ENCODE measurements around the gene MUC5AC. TPM values are rescaled to one million over a fixed set of nuclear protein-coding genes. Genes with fewer than 3 reads are reported as not detected.
A peak's percentile ranks its signal among the peaks of the same experiment; 100 is the strongest.

MUC5AC gene
- total and polyA plus RNA-seq, 2 of the 13 experiments (the other 11 are each of a cell fraction or from before 2014, with no cell fraction given) = under 0.01 TPM; not detected in 1

DNA sequence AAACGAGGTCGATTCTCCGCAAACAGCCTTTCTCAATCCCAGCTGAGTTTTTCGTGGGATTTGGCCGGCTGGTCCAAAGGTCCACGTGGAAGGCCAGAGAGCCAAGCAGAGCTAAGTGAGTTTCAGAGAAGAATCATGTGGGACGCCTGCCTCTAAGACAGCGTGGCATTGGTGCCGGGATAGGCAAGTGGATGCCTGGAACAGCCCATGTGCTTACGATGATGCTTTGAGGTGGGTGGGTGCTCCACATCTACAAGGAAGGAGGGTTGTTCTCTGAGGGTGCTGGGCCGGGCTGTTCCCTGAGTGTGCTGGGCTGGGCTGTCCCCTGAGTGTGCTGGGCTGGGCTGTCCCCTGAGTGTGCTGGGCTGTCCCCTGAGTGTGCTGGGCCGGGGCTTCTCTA is 41.6 kb upstream of the MUC5AC start:
- Histone ChIP-seq H3K27me3 (ENCODE audit: control insufficient read depth in 1 of 2, insufficient read depth in 2 of 2, low read length in 2 of 2) (peaks cover 10 to 38% of the 10 kb centered on the region in 2 experiments; a peak in 4 of 5 replicates), H3K4me3 (replicated peaks in 1 of 3; ENCODE audit: insufficient read depth in 1 of 3, low read depth in 2 of 3, low read length in 3 of 3) (no peak overlapping the region), H3K4me1 (ENCODE audit: insufficient read depth, low read length) (no peaks in the 10 kb centered on the region), H3K9me3 (ENCODE audit: low read length) (no peaks in the 10 kb centered on the region), H3K9ac (ENCODE audit: insufficient read depth, low read depth, low read length) (no peak overlapping the region), H2AFZ (ENCODE audit: low read length) (no peak overlapping the region), H3K27ac (ENCODE audit: extremely low read length, insufficient read depth, low read length) (no peak overlapping the region), H3K4me2 (ENCODE audit: low read depth, low read length) (no peak overlapping the region), H4K20me1 (ENCODE audit: insufficient read depth, low read length) (no peaks in the 10 kb centered on the region), H3K36me3 (replicated peaks in 1 of 2; ENCODE audit: control insufficient read depth in 1 of 2, insufficient read depth in 2 of 2, low read length in 2 of 2) (no peaks in the 10 kb centered on the region), H3K79me2 (ENCODE audit: insufficient read depth, low read length) (no peaks in the 10 kb centered on the region)
- no peak for FAIRE-seq
- intact Hi-C loops (cut with micrococcal nuclease; ENCODE audit: unreplicated experiment) (no loop called here), in situ Hi-C loops (cut with HindIII; ENCODE audit: extremely low pct_ligation_motif_present, low pct_unique_long_range_greater_than_20kb) (no loop called here)
- no TSS peak for BruUV-seq (replicated peaks)
- TF ChIP-seq ATF7 (IDR thresholded peaks at IDR 0.05) (no peak), ATF7 (CRISPR knock-in tag; IDR thresholded peaks at IDR 0.05) (no peak)
- TF ChIP-seq, protein P1, sequence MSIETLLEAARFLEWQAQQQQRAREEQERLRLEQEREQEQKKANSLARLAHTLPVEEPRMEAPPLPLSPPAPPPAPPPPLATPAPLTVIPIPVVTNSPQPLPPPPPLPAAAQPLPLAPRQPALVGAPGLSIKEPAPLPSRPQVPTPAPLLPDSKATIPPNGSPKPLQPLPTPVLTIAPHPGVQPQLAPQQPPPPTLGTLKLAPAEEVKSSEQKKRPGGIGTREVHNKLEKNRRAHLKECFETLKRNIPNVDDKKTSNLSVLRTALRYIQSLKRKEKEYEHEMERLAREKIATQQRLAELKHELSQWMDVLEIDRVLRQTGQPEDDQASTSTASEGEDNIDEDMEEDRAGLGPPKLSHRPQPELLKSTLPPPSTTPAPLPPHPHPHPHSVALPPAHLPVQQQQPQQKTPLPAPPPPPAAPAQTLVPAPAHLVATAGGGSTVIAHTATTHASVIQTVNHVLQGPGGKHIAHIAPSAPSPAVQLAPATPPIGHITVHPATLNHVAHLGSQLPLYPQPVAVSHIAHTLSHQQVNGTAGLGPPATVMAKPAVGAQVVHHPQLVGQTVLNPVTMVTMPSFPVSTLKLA (IDR thresholded peaks at IDR 0.05) = peak; percentile 86
- WGBS (ENCODE audit: low lambda C conversion rate) = 27% methylated on average over 12 of the region's 12 CpGs
- ATAC-seq = no peak
- ChIA-PET CTCF (ENCODE audit: low intra/inter-chr PET ratio, low total read pairs) (interaction anchor here (2.5 kb wide), 1 partner anchor 399 kb away, joined by 9 read pairs; no protein-coding TSS in a partner anchor), POLR2A (no interaction called here)
- DNase-seq (ENCODE audit: low spot score) = no peak

DNA sequence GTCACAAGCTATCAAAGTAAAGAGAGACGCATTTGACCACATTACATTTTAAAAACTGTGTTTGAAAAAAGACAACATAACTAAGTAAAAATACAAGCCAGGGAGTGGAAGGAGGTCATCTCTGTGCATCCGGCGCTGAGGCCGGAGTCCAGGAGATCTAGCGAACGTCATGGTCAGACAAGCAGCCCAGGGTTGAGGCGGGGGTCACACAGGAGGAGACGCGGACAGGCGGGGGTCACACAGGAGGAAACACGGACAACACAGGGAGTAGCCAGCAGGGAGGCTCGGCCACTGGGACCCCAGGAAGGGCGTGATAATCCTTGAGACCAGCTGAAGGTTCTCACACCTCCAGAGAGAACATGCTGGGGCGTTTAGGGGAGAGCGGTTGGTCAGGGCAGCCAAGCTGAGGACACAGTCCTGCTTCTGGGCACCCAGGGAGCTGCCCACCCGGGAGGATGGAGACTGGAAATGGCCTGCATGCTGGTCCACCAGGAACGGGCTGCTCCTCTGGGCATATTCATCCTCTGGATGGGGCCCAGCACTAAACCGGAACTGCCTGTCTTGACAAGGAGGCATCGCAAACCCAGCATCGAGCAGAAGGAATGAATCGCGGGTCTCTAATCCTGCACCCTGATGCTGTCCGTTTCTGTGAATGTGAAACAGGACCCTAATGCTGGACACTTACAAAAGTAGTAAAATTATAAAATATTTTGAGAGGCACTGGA is 40.9 kb upstream of the MUC5AC start:
- no peak for DNase-seq (ENCODE audit: low spot score)
- Histone ChIP-seq H3K27me3 (ENCODE audit: control insufficient read depth in 1 of 2, insufficient read depth in 2 of 2, low read length in 2 of 2) (peaks cover 10 to 41% of the 10 kb centered on the region in 2 experiments; a peak in 4 of 5 replicates), H4K20me1 (ENCODE audit: insufficient read depth, low read length) (no peaks in the 10 kb centered on the region), H3K79me2 (ENCODE audit: insufficient read depth, low read length) (no peaks in the 10 kb centered on the region), H3K9me3 (ENCODE audit: low read length) (no peaks in the 10 kb centered on the region), H2AFZ (ENCODE audit: low read length) (no peak overlapping the region), H3K4me2 (ENCODE audit: low read depth, low read length) (no peak overlapping the region), H3K9ac (ENCODE audit: insufficient read depth, low read depth, low read length) (no peak overlapping the region), H3K4me3 (replicated peaks in 1 of 3; ENCODE audit: insufficient read depth in 1 of 3, low read depth in 2 of 3, low read length in 3 of 3) (no peak overlapping the region), H3K27ac (ENCODE audit: extremely low read length, insufficient read depth, low read length) (no peak overlapping the region), H3K4me1 (ENCODE audit: insufficient read depth, low read length) (no peaks in the 10 kb centered on the region), H3K36me3 (replicated peaks in 1 of 2; ENCODE audit: control insufficient read depth in 1 of 2, insufficient read depth in 2 of 2, low read length in 2 of 2) (no peaks in the 10 kb centered on the region)
- ATAC-seq = no peak
- WGBS (ENCODE audit: low lambda C conversion rate) = 26% methylated on average over 17 of the region's 23 CpGs
- ChIA-PET CTCF (ENCODE audit: low intra/inter-chr PET ratio, low total read pairs) (interaction anchor here (2.5 kb wide), 1 partner anchor 399 kb away, joined by 9 read pairs; no protein-coding TSS in a partner anchor), POLR2A (no interaction called here)
- no peak for TF ChIP-seq ZBTB42 (CRISPR knock-in tag; IDR thresholded peaks at IDR 0.05)
- TF ChIP-seq RARA (CRISPR knock-in tag; IDR thresholded peaks at IDR 0.05) = 0 out of 2 replicates have a peak, but pooled peaks have one; percentile 29
- no peak for TF ChIP-seq ZBTB3 (CRISPR knock-in tag; IDR thresholded peaks at IDR 0.05; ENCODE audit: borderline replicate concordance, low read depth)
- TF ChIP-seq ZNF20 (CRISPR knock-in tag; IDR thresholded peaks at IDR 0.05) = no peak
- intact Hi-C loops (cut with micrococcal nuclease; ENCODE audit: unreplicated experiment) (no loop called here), in situ Hi-C loops (cut with HindIII; ENCODE audit: extremely low pct_ligation_motif_present, low pct_unique_long_range_greater_than_20kb) (no loop called here)
- no peak for FAIRE-seq
- BruUV-seq (replicated peaks) = no TSS peak

All from HepG2 (cell line).